H4 (cell line): ENCODE data around the gene MAP3K5. TPM values are rescaled to one million over a fixed set of nuclear protein-coding genes. Genes with fewer than 3 reads are reported as not detected.
"Not testable (repeated sequence)": the region's sequence is repeated elsewhere in the genome, so short reads cannot be mapped to it uniquely, and the experiment has no call there.

Experiments
- DNase-seq: peaks from one replicate; pipeline ENCODE4 v3.0.0-alpha.2; 2015; ENCODE audit warnings: low spot score
- total RNA-seq: library from RNA; depleted of rRNA; stranded (reverse); fragments of >200 nt; shearing (Covaris generic); gene quantifications from 2 replicates; pipeline ENCODE4 v1.2.3, GENCODE V29; 2014; rRNA removed

The MAP3K5 gene, protein sequence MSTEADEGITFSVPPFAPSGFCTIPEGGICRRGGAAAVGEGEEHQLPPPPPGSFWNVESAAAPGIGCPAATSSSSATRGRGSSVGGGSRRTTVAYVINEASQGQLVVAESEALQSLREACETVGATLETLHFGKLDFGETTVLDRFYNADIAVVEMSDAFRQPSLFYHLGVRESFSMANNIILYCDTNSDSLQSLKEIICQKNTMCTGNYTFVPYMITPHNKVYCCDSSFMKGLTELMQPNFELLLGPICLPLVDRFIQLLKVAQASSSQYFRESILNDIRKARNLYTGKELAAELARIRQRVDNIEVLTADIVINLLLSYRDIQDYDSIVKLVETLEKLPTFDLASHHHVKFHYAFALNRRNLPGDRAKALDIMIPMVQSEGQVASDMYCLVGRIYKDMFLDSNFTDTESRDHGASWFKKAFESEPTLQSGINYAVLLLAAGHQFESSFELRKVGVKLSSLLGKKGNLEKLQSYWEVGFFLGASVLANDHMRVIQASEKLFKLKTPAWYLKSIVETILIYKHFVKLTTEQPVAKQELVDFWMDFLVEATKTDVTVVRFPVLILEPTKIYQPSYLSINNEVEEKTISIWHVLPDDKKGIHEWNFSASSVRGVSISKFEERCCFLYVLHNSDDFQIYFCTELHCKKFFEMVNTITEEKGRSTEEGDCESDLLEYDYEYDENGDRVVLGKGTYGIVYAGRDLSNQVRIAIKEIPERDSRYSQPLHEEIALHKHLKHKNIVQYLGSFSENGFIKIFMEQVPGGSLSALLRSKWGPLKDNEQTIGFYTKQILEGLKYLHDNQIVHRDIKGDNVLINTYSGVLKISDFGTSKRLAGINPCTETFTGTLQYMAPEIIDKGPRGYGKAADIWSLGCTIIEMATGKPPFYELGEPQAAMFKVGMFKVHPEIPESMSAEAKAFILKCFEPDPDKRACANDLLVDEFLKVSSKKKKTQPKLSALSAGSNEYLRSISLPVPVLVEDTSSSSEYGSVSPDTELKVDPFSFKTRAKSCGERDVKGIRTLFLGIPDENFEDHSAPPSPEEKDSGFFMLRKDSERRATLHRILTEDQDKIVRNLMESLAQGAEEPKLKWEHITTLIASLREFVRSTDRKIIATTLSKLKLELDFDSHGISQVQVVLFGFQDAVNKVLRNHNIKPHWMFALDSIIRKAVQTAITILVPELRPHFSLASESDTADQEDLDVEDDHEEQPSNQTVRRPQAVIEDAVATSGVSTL (N-terminal part only)
- 2.1 and 2.2 TPM in 2 replicates for total RNA-seq

GRCh38 chr6:136792410-136793262 lies at the start of gene MAP3K5:
TSS of gene MAP3K5 (minus strand) at chr6:136792477. CDS start at chr6:136792157, 320 bp downstream.
- DNase-seq = peak; percentile 55

DNA sequence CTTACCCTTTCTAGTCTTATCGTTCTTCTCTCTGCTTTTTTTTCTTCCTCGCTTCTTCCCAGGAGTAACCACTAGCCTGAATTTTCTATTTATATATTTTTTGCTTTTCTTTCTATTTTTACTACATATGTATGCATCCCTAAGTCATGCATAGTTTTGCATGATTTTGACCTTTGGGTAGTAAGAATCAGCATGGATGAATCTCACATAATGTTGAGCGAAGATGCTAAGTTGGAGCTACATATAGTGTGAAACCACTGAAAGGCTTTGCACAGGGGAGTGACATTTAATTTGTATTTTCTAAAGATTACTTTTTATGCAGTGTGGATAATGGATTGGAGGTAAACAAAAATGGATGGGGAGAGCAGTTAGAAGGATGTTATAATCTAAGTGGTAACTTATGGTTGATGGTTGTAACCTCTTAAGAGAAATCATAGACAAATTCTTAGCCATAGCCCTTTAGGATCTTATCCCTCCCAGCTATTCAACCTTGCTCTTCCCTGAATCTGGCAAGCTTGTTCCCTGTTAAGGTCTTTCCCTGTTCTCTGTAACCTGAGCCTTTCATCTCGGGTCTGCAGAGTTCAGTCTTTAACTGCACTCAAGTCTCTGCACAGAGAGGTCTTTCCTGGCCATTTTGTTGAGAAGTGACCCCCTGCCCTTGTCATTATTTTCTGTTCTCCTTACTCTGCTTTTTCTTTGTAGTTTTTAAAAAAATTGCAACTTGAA lies 48.2 kb upstream of the MAP3K5 start:
- no peak for DNase-seq

GRCh38 chr6:136831873-136832562 lies 39.7 kb upstream of the MAP3K5 start:
- DNase-seq = no peak

DNA sequence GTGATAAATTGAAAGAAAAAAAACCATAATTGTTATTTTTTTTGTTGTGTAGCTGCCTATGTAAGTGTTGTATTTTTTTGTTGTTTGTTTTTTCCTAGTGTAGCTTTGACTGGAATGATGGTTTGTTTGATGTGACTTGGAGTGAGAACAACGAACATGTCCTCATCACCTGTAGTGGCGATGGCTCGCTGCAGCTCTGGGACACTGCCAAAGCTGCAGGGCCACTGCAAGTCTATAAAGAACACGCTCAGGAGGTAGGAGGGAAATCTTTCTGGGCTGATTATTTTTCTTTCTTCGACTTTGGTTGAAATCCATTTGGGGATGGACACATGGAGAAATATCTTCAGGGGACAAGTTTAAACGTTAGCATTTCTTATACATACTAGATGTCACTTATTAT lies 33.9 kb upstream of the MAP3K5 start:
- no peak for DNase-seq

DNA sequence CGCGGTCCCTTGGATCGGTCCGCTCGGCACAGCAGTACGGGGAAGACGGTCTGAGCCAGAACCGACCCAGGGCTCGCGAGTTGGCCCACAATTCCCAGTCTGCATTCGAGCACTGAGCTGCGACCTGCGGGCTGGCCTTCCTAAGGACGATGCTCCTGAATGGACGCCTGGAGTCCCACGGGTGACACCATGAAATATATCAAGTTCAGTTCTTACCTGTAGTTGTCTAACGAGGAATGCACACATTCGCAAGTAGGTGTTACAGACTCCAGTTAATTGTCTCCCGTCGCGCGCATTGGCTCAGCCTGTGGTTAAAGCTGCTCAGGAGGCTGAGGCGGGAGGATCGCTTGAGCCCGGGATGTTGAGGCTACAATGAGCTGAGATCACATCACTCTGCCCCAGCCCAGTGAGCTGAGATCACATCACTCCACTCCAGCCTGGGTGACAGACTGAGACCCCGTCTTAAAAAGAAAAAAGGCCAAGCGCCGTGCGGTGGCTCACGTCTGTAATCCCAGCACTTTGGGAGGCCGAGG lies 30.9 kb upstream of the MAP3K5 start:
- no peak for DNase-seq

- peak; percentile 74 for DNase-seq
Measured at GRCh38 chr6:136822376-136823127, 30.3 kb upstream of the MAP3K5 start, which contains the start of gene PEX7. TSS of gene PEX7 (plus strand) at chr6:136822592. CDS start at chr6:136822666, 74 bp downstream.

- no peak for DNase-seq
Measured at GRCh38 chr6:136822046-136822375, 29.7 kb upstream of the MAP3K5 start.

- DNase-seq = no peak
Measured at GRCh38 chr6:136820561-136820960, 28.3 kb upstream of the MAP3K5 start.

DNA sequence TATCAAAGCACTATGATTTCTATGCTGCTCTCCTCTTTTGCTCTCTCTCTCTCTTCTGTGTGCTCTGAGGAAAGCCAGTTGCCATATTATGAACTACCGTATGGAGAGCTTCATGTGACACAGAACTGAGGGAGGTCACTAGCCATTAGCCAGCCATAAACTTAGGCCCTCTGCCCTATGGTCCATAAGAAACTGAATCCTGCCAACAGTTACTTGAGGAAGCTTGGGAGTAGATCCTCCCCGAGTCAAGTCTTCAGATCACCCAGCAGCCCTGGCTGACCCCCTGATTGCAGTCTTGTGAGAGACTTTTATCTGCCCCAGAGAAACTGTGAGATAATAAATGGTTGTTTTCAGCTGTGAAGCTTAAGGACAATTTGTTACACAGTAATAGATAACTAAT lies 24.4 kb upstream of the MAP3K5 start:
- no peak for DNase-seq

GRCh38 chr6:136815608-136816007 lies 23.3 kb upstream of the MAP3K5 start:
- not testable (repeated sequence) for DNase-seq

- DNase-seq = no peak
Measured at GRCh38 chr6:136812174-136812573, 19.9 kb upstream of the MAP3K5 start.

GRCh38 chr6:136811272-136811671 lies 19.0 kb upstream of the MAP3K5 start:
- no peak for DNase-seq

GRCh38 chr6:136809091-136809860 lies 17.0 kb upstream of the MAP3K5 start:
- no peak for DNase-seq

DNA sequence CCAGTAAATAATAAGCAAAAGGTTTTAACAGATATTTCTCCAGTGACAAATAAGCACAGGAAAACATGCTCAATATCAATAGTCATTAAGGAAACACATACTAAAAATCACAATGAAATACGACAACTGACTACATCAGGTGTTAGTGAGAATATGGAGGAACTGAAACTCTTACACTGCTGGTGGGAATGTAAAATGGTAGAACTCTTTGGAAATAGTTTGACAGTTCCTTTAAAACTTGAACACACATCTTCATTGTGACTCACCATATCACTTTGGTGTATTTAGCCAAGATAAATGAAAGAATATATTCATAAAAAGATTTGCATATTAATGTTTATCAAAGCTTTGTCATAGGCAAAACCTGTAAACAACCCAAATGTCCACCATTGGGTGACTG lies 11.3 kb upstream of the MAP3K5 start:
- no peak for DNase-seq

GRCh38 chr6:136801581-136801980 lies 9.3 kb upstream of the MAP3K5 start:
- no peak for DNase-seq

DNA sequence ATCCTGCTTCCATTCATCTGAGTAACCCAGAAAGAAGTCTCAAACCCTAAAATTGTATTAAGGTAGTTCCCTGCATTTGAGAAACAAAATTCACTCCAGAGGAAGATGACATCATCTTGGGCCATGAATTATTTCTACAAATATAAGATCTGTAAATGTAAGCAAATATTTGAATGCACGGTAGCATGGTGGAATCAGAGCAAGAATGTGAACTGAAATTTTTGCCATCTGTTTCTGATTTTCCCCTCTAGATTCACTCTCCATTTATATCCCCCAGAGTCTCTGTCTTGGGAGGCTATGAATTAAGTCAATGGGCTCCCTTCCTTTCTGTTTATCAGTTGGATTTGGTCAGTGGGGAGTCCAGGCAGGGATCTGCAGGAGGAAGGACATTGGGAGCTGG lies 5.8 kb upstream of the MAP3K5 start:
- no peak for DNase-seq

DNA sequence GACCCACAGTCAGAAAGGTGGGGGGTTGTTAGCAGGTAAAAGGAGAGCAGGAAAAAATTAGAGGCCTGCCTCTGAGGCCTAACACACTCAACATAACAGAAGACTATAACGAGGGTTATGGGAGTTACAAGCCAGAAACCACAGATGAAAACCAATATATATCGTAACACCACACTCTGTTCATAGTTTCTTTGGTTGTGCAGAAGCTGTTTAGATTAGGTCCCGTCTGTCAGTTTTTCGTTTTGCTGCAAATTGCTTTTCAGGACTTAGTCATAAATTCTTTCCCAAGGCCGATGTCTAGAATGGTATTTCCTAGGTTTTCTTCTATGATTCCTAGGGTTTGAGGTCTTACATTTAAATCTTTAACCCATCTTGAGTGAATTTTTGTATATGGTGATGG lies 3.7 kb upstream of the MAP3K5 start:
- DNase-seq = no peak

DNA sequence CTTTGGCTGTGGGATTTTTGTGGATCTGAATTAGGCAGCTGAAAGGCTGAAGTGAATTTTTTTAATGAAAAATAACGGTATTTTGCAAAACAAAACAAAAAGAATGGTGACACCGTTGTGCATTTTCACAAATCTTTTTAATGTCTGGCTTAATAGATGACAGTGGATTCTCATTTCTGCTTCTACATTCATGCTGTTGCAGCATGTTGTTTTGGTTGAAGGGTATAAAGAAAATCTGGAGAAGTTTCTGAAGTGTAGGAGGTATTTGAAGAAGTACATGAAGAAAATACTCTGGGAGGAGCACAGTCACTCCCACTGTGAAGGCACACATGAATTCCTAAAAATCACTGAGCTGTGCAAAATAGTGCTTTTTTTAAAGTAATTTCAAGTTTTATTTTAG lies 3.1 kb upstream of the MAP3K5 start:
- no peak for DNase-seq
